ENCODE results near the gene PLXDC2. TPM values are rescaled to one million over a fixed set of nuclear protein-coding genes. Genes with fewer than 3 reads are reported as not detected.
"Not testable (repeated sequence)": the region's sequence is repeated elsewhere in the genome, so short reads cannot be mapped to it uniquely, and the experiment has no call there.

PLXDC2 gene
- total RNA-seq, 1 experiment from 2014 or later: 0.76 TPM

GRCh38 chr10:20191392-20191791 lies 375.2 kb downstream of the PLXDC2 start:
- DNase-seq (ENCODE audit: low spot score): not testable (repeated sequence)

- DNase-seq (ENCODE audit: low spot score): no peak
Measured at GRCh38 chr10:20195076-20195475, 378.8 kb downstream of the PLXDC2 start.

GRCh38 chr10:20200758-20201157 lies 384.5 kb downstream of the PLXDC2 start:
- DNase-seq (ENCODE audit: low spot score): no peak

GRCh38 chr10:20202337-20202736 lies 386.1 kb downstream of the PLXDC2 start:
- no peak for DNase-seq (ENCODE audit: low spot score)

- DNase-seq (ENCODE audit: low spot score): no peak
Measured at GRCh38 chr10:20207653-20208052, 391.4 kb downstream of the PLXDC2 start.

GRCh38 chr10:20209098-20209497 lies 392.9 kb downstream of the PLXDC2 start:
- not testable (repeated sequence) for DNase-seq (ENCODE audit: low spot score)

GRCh38 chr10:20215547-20216152 lies 399.4 kb downstream of the PLXDC2 start:
- no peak for DNase-seq (ENCODE audit: low spot score)

GRCh38 chr10:20221356-20221755 lies 405.1 kb downstream of the PLXDC2 start:
- no peak for DNase-seq (ENCODE audit: low spot score)

GRCh38 chr10:20228729-20229128 lies 412.5 kb downstream of the PLXDC2 start:
- DNase-seq (ENCODE audit: low spot score): no peak

- DNase-seq (ENCODE audit: low spot score): no peak
Measured at GRCh38 chr10:20232079-20232705, 416.0 kb downstream of the PLXDC2 start.

- DNase-seq (ENCODE audit: low spot score): no peak
Measured at GRCh38 chr10:20233423-20233822, 417.2 kb downstream of the PLXDC2 start.

GRCh38 chr10:20234579-20234978 lies 418.3 kb downstream of the PLXDC2 start:
- DNase-seq (ENCODE audit: low spot score): no peak

GRCh38 chr10:20237091-20237570 lies 420.9 kb downstream of the PLXDC2 start:
- DNase-seq (ENCODE audit: low spot score): no peak

GRCh38 chr10:20237586-20237985 lies 421.4 kb downstream of the PLXDC2 start:
- no peak for DNase-seq (ENCODE audit: low spot score)

- no peak for DNase-seq (ENCODE audit: low spot score)
Measured at GRCh38 chr10:20240643-20241042, 424.4 kb downstream of the PLXDC2 start.

GRCh38 chr10:20247454-20247853 lies 431.2 kb downstream of the PLXDC2 start:
- no peak for DNase-seq (ENCODE audit: low spot score)

- DNase-seq (ENCODE audit: low spot score): no peak
Measured at GRCh38 chr10:20247891-20248708, 431.9 kb downstream of the PLXDC2 start.

- no peak for DNase-seq (ENCODE audit: low spot score)
Measured at GRCh38 chr10:20254078-20254477, 437.8 kb downstream of the PLXDC2 start.

- DNase-seq (ENCODE audit: low spot score): no peak
Measured at GRCh38 chr10:20254497-20254896, 438.3 kb downstream of the PLXDC2 start.

GRCh38 chr10:20256969-20257368 lies 440.7 kb downstream of the PLXDC2 start:
- no peak for DNase-seq (ENCODE audit: low spot score)

GRCh38 chr10:20257422-20257821 lies 441.2 kb downstream of the PLXDC2 start:
- DNase-seq (ENCODE audit: low spot score): no peak

- DNase-seq (ENCODE audit: low spot score): no peak
Measured at GRCh38 chr10:20265146-20265545, 448.9 kb downstream of the PLXDC2 start.

GRCh38 chr10:20267734-20268133 lies 451.5 kb downstream of the PLXDC2 start:
- no peak for DNase-seq (ENCODE audit: low spot score)
